ENCODE results near the gene RNF123.

Gene RNF123

GRCh38 chr3:49756036-49756435 is 66.7 kb downstream of the RNF123 start:
- DNase-seq = no peak

- DNase-seq = no peak
Observed at GRCh38 chr3:49757197-49757596, 67.8 kb downstream of the RNF123 start.

GRCh38 chr3:49759226-49759625 is 69.9 kb downstream of the RNF123 start:
- no peak for DNase-seq

GRCh38 chr3:49761661-49762060 is 72.3 kb downstream of the RNF123 start:
- no peak for DNase-seq

DNA sequence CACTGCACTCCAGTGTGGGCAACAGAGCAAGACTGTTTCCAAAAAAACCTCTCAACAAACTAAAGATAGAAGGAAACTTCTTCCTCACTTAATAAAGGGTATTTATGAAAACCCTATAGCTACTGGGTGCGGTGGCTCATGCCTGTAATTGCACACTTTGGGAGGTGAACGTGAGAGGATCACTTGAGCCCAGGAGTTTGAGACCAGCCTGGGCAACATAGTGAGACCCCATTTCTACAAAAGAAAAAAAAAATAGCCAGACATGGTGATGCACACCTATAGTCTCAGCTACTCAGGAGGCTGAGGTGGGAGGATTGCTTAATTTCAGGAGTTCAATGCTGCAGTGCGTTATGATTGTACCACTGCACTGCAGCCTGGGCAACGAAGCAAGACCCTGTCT is 74.6 kb downstream of the RNF123 start:
- DNase-seq = no peak

GRCh38 chr3:49769286-49769915 is 80.0 kb downstream of the RNF123 start:
- DNase-seq = no peak

DNA sequence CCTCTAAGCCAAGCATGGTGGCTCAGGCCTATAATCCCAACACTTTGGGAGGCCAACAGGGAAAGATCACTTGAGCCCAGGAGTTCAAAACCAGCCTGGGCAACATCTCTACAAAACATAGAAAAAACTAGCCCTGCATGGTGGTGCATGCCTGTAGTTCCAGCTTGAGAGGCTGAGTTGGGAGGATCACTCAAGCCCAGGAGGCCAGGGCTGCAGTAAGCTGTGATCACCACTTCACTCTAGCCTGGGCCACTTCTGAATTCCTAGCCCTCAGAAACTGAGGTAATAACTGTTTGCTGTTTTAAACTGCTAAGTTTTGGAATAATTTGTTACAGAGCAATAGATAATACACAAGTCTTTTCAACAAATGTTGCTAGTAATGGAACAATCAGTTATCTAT is 80.6 kb downstream of the RNF123 start:
- no peak for DNase-seq
